ENCODE measurements around the gene PINLYP.

DNA sequence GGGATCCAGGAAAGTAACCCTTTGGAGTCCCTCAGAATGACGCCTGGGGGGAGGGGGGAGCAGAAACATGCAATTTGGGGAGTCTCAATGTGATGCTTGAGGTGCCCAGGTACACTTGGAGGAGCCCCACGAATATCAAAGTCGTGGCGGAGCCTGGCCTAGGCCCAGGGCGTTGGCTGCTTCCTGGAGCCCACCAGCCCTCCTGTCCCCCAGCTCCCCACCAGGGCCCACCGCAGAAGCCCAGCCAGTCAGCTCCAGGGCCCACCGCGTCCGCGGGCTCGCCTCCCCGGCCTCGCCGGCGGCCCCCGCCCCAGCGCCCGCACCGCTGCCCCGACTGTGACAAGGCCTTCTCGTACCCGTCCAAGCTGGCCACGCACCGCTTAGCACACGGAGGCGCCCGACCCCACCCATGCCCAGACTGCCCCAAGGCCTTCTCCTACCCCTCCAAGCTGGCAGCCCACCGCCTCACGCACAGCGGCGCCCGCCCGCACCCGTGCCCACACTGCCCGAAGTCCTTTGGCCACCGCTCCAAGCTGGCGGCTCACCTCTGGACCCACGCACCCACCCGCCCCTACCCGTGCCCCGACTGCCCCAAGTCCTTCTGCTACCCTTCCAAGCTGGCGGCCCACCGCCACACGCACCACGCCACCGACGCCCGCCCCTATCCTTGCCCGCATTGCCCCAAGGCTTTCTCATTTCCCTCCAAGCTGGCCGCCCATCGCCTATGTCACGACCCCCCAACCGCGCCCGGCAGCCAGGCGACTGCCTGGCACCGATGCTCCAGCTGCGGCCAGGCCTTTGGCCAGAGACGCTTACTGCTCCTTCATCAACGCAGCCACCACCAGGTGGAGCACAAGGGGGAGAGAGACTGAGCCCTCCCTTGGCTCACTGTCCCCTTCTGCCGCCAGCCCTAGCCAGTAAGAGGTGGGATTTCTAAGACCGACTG is 40.5 kb upstream of the PINLYP start:
- TF ChIP-seq ZNF331 (CRISPR knock-in tag; IDR thresholded peaks at IDR 0.05) (no peak), GTF2F1 (IDR thresholded peaks at IDR 0.05; ENCODE audit: low read length) (no peak), PAX8 (CRISPR knock-in tag; IDR thresholded peaks at IDR 0.05; ENCODE audit: borderline replicate concordance) (no peak), ZSCAN20 (CRISPR knock-in tag; IDR thresholded peaks at IDR 0.05; ENCODE audit: borderline replicate concordance) (no peak)
- TF ChIP-seq, protein P1, sequence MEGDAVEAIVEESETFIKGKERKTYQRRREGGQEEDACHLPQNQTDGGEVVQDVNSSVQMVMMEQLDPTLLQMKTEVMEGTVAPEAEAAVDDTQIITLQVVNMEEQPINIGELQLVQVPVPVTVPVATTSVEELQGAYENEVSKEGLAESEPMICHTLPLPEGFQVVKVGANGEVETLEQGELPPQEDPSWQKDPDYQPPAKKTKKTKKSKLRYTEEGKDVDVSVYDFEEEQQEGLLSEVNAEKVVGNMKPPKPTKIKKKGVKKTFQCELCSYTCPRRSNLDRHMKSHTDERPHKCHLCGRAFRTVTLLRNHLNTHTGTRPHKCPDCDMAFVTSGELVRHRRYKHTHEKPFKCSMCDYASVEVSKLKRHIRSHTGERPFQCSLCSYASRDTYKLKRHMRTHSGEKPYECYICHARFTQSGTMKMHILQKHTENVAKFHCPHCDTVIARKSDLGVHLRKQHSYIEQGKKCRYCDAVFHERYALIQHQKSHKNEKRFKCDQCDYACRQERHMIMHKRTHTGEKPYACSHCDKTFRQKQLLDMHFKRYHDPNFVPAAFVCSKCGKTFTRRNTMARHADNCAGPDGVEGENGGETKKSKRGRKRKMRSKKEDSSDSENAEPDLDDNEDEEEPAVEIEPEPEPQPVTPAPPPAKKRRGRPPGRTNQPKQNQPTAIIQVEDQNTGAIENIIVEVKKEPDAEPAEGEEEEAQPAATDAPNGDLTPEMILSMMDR (CRISPR knock-in tag; IDR thresholded peaks at IDR 0.05) = peak; percentile 65
- TF ChIP-seq, protein P2, sequence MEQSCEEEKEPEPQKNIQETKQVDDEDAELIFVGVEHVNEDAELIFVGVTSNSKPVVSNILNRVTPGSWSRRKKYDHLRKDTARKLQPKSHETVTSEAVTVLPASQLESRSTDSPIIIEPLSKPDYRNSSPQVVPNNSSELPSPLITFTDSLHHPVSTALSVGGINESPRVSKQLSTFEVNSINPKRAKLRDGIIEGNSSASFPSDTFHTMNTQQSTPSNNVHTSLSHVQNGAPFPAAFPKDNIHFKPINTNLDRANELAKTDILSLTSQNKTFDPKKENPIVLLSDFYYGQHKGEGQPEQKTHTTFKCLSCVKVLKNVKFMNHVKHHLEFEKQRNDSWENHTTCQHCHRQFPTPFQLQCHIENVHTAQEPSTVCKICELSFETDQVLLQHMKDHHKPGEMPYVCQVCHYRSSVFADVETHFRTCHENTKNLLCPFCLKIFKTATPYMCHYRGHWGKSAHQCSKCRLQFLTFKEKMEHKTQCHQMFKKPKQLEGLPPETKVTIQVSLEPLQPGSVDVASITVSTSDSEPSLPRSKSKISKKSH (CRISPR knock-in tag; IDR thresholded peaks at IDR 0.05; ENCODE audit: borderline replicate concordance) = no peak

All from HepG2 (cell line).